ENCODE measurements around the gene RPS6KC1.
"Not testable (repeated sequence)": the region's sequence is repeated elsewhere in the genome, so short reads cannot be mapped to it uniquely, and the experiment has no call there.

Gene RPS6KC1

GRCh38 chr1:213291526-213291925 is 240.5 kb downstream of the RPS6KC1 start:
- DNase-seq (ENCODE audit: extremely low read depth, low read depth), result no peak
- no peak for TF ChIP-seq CTCF (IDR thresholded peaks at IDR 0.05; ENCODE audit: low read depth, low read length, missing control alignments)
- no peak overlapping the region for H3K4me3 ChIP-seq (replicated peaks; ENCODE audit: low read depth, low read length)

DNA sequence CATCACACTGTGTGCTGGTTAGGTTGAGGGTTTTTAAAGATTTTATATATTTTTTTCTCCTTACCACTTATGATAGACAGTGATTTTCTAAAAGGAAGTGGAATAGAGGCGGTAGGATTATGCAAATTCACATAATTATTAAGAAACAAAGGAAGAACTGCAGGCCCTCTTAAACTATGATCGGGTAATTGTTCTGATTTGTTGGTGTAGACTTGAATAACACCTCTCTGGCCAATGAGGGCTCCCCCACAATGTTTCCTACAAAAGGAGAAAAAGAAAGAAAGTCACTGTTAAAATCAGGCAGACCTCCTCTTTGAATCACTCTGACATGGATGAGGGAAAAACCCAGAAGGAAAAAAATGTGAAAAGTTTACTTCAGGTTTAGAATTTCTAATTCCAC is 241.6 kb downstream of the RPS6KC1 start:
- no peak for DNase-seq (ENCODE audit: extremely low read depth, low read depth)
- TF ChIP-seq CTCF (IDR thresholded peaks at IDR 0.05; ENCODE audit: low read depth, low read length, missing control alignments), result no peak
- no peak overlapping the region for H3K4me3 ChIP-seq (replicated peaks; ENCODE audit: low read depth, low read length)

GRCh38 chr1:213295860-213296259 is 244.8 kb downstream of the RPS6KC1 start:
- no peak for DNase-seq (ENCODE audit: extremely low read depth, low read depth)
- TF ChIP-seq CTCF (IDR thresholded peaks at IDR 0.05; ENCODE audit: low read depth, low read length, missing control alignments), result no peak
- H3K4me3 ChIP-seq (replicated peaks; ENCODE audit: low read depth, low read length), result no peak overlapping the region

DNA sequence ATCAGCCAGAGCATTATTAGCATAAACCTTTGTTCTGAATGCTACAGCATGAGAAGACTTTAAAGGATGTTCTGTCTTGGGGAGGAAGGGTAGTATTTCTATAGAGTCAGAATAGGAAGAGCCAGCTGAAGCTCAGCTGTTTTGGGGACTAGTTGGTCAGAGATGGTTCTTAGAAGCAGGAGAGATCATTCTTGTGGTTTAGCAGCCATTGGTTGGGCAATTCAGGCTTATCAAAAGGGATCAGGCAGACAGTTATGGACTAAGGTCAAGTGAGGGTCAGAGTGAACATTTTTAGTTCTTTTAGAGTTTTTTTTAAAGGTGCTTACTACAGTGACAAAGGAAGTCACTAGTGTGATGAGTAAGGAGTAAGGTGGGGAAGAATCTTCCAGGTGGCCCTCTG is 245.5 kb downstream of the RPS6KC1 start:
- TF ChIP-seq CTCF (IDR thresholded peaks at IDR 0.05; ENCODE audit: low read depth, low read length, missing control alignments), result no peak
- H3K4me3 ChIP-seq (replicated peaks; ENCODE audit: low read depth, low read length), result no peak overlapping the region
- no peak for DNase-seq (ENCODE audit: extremely low read depth, low read depth)

DNA sequence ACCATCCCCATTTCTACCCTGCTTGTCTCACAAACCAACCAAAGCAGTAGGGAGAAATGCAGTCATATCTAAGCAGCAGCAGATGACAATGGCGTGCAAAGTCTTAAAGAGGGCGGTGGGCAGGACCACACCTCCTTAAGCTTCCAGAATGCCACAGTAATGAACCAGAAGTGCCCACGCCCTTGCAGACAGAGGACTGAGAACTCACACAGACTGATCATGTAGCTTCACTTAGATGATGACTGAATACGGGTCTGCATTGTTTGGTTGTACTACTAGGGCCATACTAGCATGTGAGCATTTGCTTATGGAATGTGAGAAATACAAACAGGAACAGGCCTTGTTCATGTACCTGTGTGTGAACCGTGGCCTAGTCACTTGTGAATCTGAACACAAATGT is 246.0 kb downstream of the RPS6KC1 start:
- TF ChIP-seq CTCF (IDR thresholded peaks at IDR 0.05; ENCODE audit: low read depth, low read length, missing control alignments), result no peak
- no peak for DNase-seq (ENCODE audit: extremely low read depth, low read depth)
- no peak overlapping the region for H3K4me3 ChIP-seq (replicated peaks; ENCODE audit: low read depth, low read length)

DNA sequence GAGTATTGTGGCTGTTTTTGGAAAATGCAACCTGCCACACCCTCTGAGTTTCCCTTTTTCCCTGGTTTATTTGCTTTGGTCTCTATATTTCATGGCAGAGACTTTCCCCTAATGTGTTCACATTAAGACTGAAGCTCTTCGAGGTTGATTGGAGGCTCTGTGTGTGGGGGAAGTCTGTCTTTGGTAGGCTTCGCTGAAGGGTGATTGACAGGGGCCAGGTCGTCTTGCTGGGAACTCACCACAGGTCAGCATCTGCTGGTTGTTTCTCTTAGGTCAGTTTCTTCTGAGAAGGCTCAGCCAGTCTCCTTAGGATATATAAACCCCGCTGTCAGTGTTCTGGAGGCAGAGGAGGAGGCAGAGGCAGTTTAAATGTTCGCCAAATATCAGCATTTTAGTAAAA is 249.4 kb downstream of the RPS6KC1 start:
- H3K4me3 ChIP-seq (replicated peaks; ENCODE audit: low read depth, low read length), result no peak overlapping the region
- TF ChIP-seq CTCF (IDR thresholded peaks at IDR 0.05; ENCODE audit: low read depth, low read length, missing control alignments), result no peak
- DNase-seq (ENCODE audit: extremely low read depth, low read depth), result no peak

GRCh38 chr1:213301524-213301923 is 250.5 kb downstream of the RPS6KC1 start:
- not testable (repeated sequence) for DNase-seq (ENCODE audit: extremely low read depth, low read depth)

More at GRCh38 chr1:213301524-213301923, 250.5 kb downstream of the RPS6KC1 start:
- not testable (repeated sequence) for H3K4me3 ChIP-seq (replicated peaks; ENCODE audit: low read depth, low read length)

Data from HFF-Myc (cell line).